ENCODE results near the gene GRIK3. TPM values are rescaled to one million over a fixed set of nuclear protein-coding genes. Genes with fewer than 3 reads are reported as not detected.
"Not testable (repeated sequence)": the region's sequence is repeated elsewhere in the genome, so short reads cannot be mapped to it uniquely, and the experiment has no call there.

The GRIK3 gene
- total RNA-seq, 1 donor from 2014 or later, result not detected

- H3K4me3 Mint-ChIP-seq, result no peak overlapping the region
- peaks cover 20% of the 10 kb centered on the region for H3K27me3 Mint-ChIP-seq (ENCODE audit: low read depth)
- no peaks in the 10 kb centered on the region for H3K4me1 Mint-ChIP-seq
- no peak for DNase-seq (ENCODE audit: low spot score in 2 of 2, unreplicated experiment in 2 of 2)
- H3K36me3 Mint-ChIP-seq, result no peaks in the 10 kb centered on the region
- no peak overlapping the region for H3K27ac Mint-ChIP-seq
- peaks cover 4% of the 10 kb centered on the region for H3K9me3 Mint-ChIP-seq
- no peak for TF ChIP-seq CTCF (IDR thresholded peaks at IDR 0.05; ENCODE audit: unreplicated experiment)
Observed at GRCh38 chr1:36918604-36919003, 115.7 kb downstream of the GRIK3 start.

GRCh38 chr1:36916542-36916941 is 117.8 kb downstream of the GRIK3 start:
- H3K4me3 Mint-ChIP-seq; H3K27ac Mint-ChIP-seq; DNase-seq (ENCODE audit: low spot score in 2 of 2, unreplicated experiment in 2 of 2): not testable (repeated sequence)

GRCh38 chr1:36913484-36914060 is 120.7 kb downstream of the GRIK3 start:
- no peak for DNase-seq (ENCODE audit: low spot score in 2 of 2, unreplicated experiment in 2 of 2)
- Mint-ChIP-seq H3K27me3 (ENCODE audit: low read depth) (peaks cover 20% of the 10 kb centered on the region), H3K27ac (no peak overlapping the region), H3K9me3 (peaks cover 4% of the 10 kb centered on the region), H3K4me1 (no peaks in the 10 kb centered on the region), H3K4me3 (no peak overlapping the region), H3K36me3 (no peaks in the 10 kb centered on the region)
- TF ChIP-seq CTCF (IDR thresholded peaks at IDR 0.05; ENCODE audit: unreplicated experiment), result no peak

More at GRCh38 chr1:36916542-36916941, 117.8 kb downstream of the GRIK3 start:
- not testable (repeated sequence) for H3K9me3 Mint-ChIP-seq, H3K36me3 Mint-ChIP-seq, H3K4me1 Mint-ChIP-seq
- H3K27me3 Mint-ChIP-seq (ENCODE audit: low read depth), result peaks cover 22% of the 10 kb centered on the region

GRCh38 chr1:36913016-36913415 is 121.3 kb downstream of the GRIK3 start:
- no peaks in the 10 kb centered on the region for H3K36me3 Mint-ChIP-seq
- no peaks in the 10 kb centered on the region for H3K4me1 Mint-ChIP-seq
- no peak for DNase-seq (ENCODE audit: low spot score in 2 of 2, unreplicated experiment in 2 of 2)
- H3K4me3 Mint-ChIP-seq, result no peak overlapping the region
- H3K27me3 Mint-ChIP-seq (ENCODE audit: low read depth), result peaks cover 23% of the 10 kb centered on the region
- no peak overlapping the region for H3K27ac Mint-ChIP-seq
- H3K9me3 Mint-ChIP-seq, result peaks cover 4% of the 10 kb centered on the region
- no peak for TF ChIP-seq CTCF (IDR thresholded peaks at IDR 0.05; ENCODE audit: unreplicated experiment)

- Mint-ChIP-seq H3K36me3 (no peaks in the 10 kb centered on the region), H3K4me1 (no peaks in the 10 kb centered on the region), H3K27me3 (ENCODE audit: low read depth) (peaks cover 24% of the 10 kb centered on the region), H3K27ac (no peak overlapping the region), H3K4me3 (no peak overlapping the region), H3K9me3 (peaks cover 4% of the 10 kb centered on the region)
- no peak for DNase-seq (ENCODE audit: low spot score in 2 of 2, unreplicated experiment in 2 of 2)
- no peak for TF ChIP-seq CTCF (IDR thresholded peaks at IDR 0.05; ENCODE audit: unreplicated experiment)
Observed at GRCh38 chr1:36912365-36912865, 121.9 kb downstream of the GRIK3 start.

GRCh38 chr1:36911561-36912364 is 122.6 kb downstream of the GRIK3 start:
- Mint-ChIP-seq H3K36me3 (no peaks in the 10 kb centered on the region), H3K9me3 (peaks cover 4% of the 10 kb centered on the region), H3K4me3 (no peak overlapping the region), H3K4me1 (no peaks in the 10 kb centered on the region), H3K27ac (no peak overlapping the region), H3K27me3 (ENCODE audit: low read depth) (peaks cover 29% of the 10 kb centered on the region)
- no peak for DNase-seq (ENCODE audit: low spot score in 2 of 2, unreplicated experiment in 2 of 2)
- TF ChIP-seq CTCF (IDR thresholded peaks at IDR 0.05; ENCODE audit: unreplicated experiment), result no peak
